ENCODE results near the gene GALNT8.
"Not testable (repeated sequence)": the region's sequence is repeated elsewhere in the genome, so short reads cannot be mapped to it uniquely, and the experiment has no call there.

The GALNT8 gene

GRCh38 chr12:4744709-4745108 is 24.5 kb downstream of the GALNT8 start:
- DNase-seq (ENCODE audit: low spot score): no peak

DNA sequence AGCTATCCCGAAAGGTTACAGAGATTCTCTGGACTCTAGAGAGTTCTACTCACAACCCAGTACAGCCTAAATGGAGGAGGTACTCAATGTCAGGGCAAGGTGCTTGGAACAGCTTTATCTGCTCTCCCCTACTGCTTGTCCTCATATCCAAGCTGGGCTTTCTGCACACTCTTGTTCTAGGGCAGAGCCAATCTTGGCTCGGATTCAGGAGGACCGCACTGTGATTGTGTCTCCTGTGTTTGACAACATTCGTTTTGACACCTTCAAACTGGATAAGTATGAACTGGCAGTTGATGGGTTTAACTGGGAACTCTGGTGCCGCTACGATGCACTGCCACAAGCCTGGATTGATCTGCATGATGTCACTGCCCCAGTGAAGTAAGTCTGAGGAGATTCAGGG is 25.0 kb downstream of the GALNT8 start:
- DNase-seq (ENCODE audit: low spot score): no peak

GRCh38 chr12:4751654-4752053 is 31.5 kb downstream of the GALNT8 start:
- not testable (repeated sequence) for DNase-seq (ENCODE audit: low spot score)

DNA sequence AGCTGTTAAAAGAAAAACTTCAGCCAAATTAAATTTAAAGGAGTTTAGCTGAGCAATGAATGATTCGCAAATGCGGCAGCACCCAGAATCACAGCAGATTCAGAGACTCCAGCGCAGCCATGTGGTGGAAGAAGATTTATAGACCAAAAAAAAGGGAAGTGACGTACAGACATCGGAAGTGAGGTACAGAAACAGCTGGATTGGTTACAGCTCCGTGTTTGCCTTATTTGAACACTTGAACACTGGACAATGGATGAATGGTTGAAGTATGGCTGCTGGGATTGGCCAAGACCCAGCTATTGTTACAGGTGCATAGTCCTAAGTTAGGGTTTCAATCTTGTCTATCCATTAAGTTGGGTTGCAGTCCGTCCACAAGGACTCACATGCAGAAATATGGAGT is 42.6 kb downstream of the GALNT8 start:
- DNase-seq (ENCODE audit: low spot score): no peak

DNA sequence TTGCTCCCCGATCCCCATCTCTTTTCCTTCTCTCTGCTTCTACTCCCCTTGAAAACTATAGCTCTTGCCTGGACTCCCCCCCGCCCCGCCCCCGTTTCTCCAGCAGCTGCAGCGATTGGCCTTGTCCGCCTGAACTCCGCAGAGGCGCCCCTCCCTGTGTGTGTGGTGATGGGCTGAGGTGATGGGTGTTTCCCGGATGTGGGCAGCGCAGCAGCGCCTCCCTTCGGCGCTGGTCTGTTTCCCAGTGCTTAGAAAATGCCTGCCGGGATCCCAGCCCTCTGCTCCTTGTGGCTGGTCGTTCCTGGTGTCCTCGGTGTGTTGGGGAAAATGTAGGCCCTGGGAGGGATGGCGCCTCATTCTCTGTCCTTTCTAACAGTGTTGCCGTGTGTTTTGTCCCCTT is 43.3 kb downstream of the GALNT8 start:
- no peak for DNase-seq (ENCODE audit: low spot score)

DNA sequence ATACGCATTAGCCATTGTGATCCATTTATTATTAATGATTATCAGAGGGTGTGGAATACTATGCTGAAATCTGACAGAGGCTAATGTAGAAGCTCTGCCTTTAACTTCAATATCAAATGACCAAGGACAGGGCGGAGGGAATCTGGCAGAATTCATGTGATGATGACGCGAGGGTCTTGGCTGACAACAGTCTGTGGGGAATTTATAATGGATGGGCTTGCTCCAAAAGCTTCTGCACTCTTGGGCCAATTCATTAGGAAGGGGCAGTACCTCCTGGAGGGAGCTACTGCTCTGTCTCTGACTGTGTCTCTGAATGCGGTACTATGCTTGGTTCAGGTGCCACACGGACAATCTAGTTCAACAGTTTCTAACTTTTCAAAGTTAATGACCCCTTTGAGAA is 46.2 kb downstream of the GALNT8 start:
- DNase-seq (ENCODE audit: low spot score): no peak

DNA sequence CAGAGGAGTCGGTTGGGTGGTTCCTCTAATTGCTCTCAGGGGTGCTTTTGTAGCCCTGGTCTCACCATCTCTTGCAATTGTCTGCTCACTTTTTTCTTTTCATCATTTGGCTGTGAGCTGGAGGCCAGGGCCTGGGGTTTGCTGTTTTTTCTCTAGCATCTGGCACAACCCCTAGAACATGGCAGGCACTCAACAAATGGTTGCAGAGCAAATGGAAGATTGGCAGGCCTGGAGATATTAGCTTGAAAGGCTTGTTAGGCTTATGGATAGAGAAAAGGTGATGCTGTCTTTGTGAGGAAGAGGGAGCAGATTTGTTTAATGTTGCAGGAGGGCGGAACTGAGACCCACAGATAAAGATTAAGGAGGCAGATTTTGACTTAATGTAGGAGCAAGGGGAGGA is 47.0 kb downstream of the GALNT8 start:
- no peak for DNase-seq (ENCODE audit: low spot score)

DNA sequence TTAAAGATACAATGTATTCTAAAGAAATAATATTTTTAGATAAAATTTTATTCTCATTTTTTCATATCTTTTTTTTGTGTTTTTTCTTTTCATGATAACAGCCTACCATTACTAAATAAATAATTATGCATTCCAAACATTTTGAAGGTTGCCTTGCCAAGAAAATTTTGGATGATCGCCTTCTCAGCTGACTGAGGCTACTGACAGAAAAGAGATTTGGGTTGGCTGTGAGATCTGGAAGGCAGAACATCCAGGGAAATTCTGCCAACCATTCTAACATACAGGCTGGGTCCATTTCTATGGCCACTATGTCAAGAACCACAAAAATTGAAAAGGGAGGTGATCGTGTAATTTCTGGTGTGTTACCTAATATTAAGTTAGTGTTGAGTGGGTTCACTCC is 48.1 kb downstream of the GALNT8 start:
- DNase-seq (ENCODE audit: low spot score): no peak

GRCh38 chr12:4769073-4769472 is 48.9 kb downstream of the GALNT8 start:
- DNase-seq (ENCODE audit: low spot score): no peak

- peak; percentile 36 for DNase-seq (ENCODE audit: low spot score)
Measured at GRCh38 chr12:4771172-4771959, 51.2 kb downstream of the GALNT8 start.

- DNase-seq (ENCODE audit: low spot score): no peak
Measured at GRCh38 chr12:4771960-4772566, 51.9 kb downstream of the GALNT8 start.

- DNase-seq (ENCODE audit: low spot score): no peak
Measured at GRCh38 chr12:4775936-4776335, 55.7 kb downstream of the GALNT8 start.

DNA sequence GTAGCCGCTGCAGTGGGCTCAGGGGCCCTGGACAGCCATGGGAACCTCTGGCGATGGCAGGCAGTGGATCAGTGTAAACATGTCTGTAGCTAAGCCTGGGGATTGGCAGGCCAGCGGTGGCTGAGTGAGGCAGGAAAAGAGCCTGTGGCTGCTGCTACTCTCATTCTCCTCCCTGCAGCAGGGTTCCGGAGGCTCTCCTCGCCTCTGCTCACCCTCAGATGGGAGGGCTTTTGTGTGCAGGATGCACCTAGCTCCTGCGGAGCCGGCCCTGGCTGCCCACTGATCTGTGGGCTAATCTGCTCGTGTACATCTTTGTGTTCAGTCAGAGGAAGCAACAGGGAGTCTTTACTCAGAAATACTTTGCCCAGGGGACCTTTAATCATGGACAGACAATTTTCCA is 59.5 kb downstream of the GALNT8 start:
- no peak for DNase-seq (ENCODE audit: low spot score)

DNA sequence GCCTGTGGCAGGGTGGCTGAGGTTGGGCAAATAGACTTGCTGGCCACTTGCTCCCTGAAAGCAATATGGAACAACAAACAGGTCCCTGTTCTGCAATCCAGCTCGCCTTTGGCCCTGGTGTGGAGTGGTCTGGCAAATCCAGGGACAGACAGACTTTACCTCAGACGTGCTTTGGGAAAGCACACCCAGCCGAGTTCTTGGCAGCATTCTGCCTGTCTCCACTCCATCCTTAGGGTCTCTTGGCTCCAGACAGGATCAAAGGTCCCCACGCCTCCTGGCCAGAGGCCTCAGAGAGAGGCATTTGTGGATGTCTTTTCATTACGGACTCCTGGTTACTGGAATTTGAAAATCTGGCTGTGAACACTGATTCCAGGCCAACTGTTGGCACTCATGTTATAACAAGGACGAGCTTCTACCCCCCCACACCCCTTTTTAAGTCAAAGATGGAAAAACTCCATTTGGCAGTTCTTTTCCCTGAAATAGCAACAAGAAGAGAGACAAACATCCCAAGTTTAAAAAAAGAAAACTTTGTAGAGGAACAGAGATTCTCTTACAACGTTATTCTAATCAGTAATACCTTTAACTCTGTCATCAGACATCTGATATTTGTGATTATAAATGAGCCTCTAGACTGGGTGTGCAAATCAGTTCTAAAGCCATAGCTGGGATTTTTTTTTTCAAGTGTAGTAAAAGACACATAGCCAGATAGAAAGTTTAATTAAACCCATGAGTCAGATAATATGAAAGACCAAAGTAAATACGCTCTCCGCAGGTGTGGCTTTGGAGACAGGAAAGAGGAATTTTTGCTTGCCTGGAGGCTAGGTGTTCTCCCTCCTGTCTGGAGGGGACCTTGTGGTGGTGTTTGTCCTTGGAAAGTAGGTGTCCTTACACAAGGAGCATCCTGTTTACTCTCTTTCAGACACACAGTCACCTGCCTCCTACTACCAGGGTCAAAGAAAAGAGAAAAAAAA is 60.7 kb downstream of the GALNT8 start:
- no peak for DNase-seq (ENCODE audit: low spot score)

DNA sequence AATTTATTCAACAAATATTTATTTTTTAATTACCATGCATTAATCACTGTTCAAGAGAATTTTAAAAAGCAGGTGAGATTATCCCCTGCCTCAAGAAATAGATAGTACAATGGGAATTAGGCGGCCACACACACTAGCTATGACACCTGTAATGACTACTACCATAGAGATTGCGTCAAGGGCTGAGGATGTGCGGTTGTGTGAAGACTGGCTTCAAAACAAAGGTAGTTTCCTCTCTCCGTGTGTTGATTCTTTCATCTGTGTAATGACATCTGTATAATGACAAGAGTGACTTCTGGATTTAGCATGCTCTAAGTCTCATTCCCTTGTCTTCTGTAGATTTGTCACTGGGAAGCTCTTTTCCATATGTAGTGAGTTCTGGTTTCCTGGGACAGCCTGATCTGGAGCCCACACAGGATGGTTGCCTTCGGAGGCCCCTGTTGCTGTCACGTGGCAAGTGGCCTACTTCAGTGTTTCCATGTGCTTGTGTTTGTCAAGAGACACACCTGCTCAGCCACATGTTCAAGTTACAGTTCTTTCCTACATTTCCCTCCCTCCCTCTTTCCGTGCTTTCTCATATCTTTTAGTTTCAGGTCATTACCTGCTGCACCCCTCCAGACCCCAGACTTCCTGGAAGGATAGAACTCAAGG is 64.3 kb downstream of the GALNT8 start:
- DNase-seq (ENCODE audit: low spot score): no peak

DNA sequence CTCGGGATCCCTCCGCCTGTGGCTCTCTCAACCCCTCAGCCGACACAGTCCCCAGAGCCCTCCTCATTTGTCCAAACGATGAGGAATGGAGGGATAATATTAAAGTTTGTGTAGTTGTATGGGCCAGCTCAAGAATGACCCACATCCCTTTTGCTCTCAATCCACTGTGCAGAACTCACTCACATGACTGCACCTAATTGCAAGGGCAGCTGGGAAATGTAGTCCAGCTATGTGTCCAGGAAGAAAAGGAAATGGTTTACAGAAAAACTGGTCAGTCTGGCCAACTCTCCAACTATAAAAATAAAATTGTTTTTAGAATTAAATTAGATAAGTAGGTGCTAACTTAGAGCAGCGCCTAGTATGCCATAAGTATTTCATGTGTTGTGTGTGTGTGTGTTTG is 66.6 kb downstream of the GALNT8 start:
- DNase-seq (ENCODE audit: low spot score): no peak

DNA sequence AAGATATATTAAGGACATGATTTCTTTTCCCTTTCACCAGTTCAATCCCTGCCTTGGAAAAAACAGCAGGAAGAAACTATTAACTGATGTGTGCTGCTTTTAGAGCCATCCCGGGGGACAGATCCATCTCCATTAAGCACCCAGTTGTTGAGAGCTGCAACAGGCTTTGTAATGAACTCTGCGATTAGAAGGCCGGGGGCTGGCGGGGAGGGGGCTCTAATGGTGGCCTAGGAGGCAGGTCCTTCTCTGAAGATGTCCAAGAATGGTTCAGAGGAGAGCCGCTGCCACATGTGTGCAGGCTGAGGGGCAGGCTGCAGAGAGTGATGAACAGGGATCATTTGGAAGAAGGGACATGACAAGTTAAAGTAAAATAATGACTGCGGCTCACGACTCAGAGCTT is 67.8 kb downstream of the GALNT8 start:
- DNase-seq (ENCODE audit: low spot score): peak; percentile 56

- no peak for DNase-seq (ENCODE audit: low spot score)
Measured at GRCh38 chr12:4789776-4790175, 69.6 kb downstream of the GALNT8 start.

- no peak for DNase-seq (ENCODE audit: low spot score)
Measured at GRCh38 chr12:4791497-4791896, 71.3 kb downstream of the GALNT8 start.

DNA sequence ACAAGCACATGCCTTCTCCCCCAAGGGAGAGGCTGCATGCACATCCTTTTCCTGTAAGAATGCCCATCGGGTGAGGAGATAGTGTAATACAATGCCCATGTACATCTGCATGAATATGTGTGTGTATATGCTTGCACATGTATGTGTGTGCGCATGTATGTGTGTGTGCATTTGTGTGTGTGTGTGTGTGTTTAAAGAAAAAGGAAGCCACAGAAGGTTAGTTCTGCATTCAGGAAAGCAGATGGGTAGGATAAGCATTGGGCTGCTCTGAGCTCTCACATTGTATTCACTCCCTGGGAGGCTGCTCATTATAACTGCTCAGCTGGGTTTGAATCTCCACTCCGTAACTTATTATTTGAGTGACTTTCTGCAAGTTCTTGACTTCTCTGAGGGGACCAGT is 74.3 kb downstream of the GALNT8 start:
- DNase-seq (ENCODE audit: low spot score): no peak

DNA sequence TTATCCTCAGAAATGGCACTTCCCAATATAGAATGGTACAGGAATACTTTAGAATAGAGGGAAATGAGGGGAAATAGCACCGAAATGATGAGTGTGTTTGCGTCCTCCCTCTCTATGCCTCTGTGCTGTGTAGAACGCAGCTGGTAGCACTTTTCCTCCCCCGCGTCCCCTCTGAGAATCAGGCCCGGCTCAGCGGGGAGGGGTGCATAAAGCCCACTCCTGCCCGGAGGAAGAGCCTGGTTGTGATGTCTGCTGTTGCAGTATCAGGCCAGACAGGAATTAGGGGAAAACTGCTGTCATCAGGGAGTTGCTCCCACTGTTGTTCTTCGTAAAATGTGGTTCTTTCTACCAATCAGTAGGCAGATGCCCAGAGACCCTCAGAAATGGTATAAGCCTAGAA is 76.0 kb downstream of the GALNT8 start:
- DNase-seq (ENCODE audit: low spot score): no peak

Measured in SK-N-DZ (cell line).